DOHH2 (cell line): ENCODE results near the gene ZDHHC13.

Source experiments
- H3F3A ChIP-seq: fragments of 200-600 bp; sonication (generic), shearing (Covaris generic); 2 replicates; pipeline ENCODE4 v1.6.0; 2016; ENCODE audit warnings: antibody characterized with exemption, mild to moderate bottlenecking; ENCODE audit not compliant: control insufficient read depth, insufficient read depth
- H3K27ac ChIP-seq: fragments of 200-600 bp; sonication (generic); 2 replicates; pipeline ENCODE4 v1.5.1; 2014; ENCODE audit warnings: low read depth, mild to moderate bottlenecking, low read length, moderate library complexity
- H3K27me3 ChIP-seq: fragments of 200-600 bp; sonication (generic); 2 replicates; pipeline ENCODE4 v1.6.1; 2014; ENCODE audit warnings: mild to moderate bottlenecking, low read length, mixed read lengths; ENCODE audit not compliant: control insufficient read depth
- H3K36me3 ChIP-seq: fragments of 200-600 bp; sonication (generic); 2 replicates; pipeline ENCODE4 v1.6.1; 2014; ENCODE audit warnings: mild to moderate bottlenecking, low read length, moderate library complexity, mixed read lengths; ENCODE audit not compliant: control insufficient read depth
- H3K4me1 ChIP-seq: fragments of 200-600 bp; sonication (generic); 2 replicates; pipeline ENCODE4 v1.6.1; 2014; ENCODE audit warnings: mild to moderate bottlenecking, low read length, mixed read lengths; ENCODE audit not compliant: control insufficient read depth
- H3K4me2 ChIP-seq: fragments of 200-600 bp; sonication (generic); 2 replicates; pipeline ENCODE4 v1.6.0; 2014; ENCODE audit warnings: mild to moderate bottlenecking, low read length, moderate library complexity
- H3K4me3 ChIP-seq: fragments of 200-600 bp; sonication (generic); 2 replicates; pipeline ENCODE4 v1.5.1; 2014; ENCODE audit warnings: mild to moderate bottlenecking, low read length, mixed read lengths
- H3K79me2 ChIP-seq: fragments of 200-600 bp; sonication (generic); 2 replicates; pipeline ENCODE4 v1.6.1; 2014; ENCODE audit warnings: mild to moderate bottlenecking, low read length, mixed read lengths; ENCODE audit not compliant: control insufficient read depth
- H3K9me2 ChIP-seq: fragments of 200-600 bp; sonication (generic); replicated peaks from 2 replicates; pipeline ENCODE4 v1.6.1; 2014; ENCODE audit warnings: mild to moderate bottlenecking, low read length, mixed read lengths; ENCODE audit not compliant: control insufficient read depth
- H3K9me3 ChIP-seq: fragments of 200-600 bp; sonication (generic); 2 replicates; pipeline ENCODE4 v1.6.1; 2014; ENCODE audit warnings: antibody characterized with exemption, low read length, mixed read lengths; ENCODE audit not compliant: control insufficient read depth, insufficient read depth
- H4K20me1 ChIP-seq: fragments of 200-600 bp; sonication (generic); 2 replicates; pipeline ENCODE4 v1.6.0; 2014; ENCODE audit warnings: low read depth, mild to moderate bottlenecking, antibody characterized with exemption, low read length, moderate library complexity; ENCODE audit not compliant: control insufficient read depth, insufficient read depth
- CTCF ChIP-seq: fragments of 200-600 bp; sonication (generic); IDR thresholded peaks from one replicate; pipeline ENCODE4 v1.5.1; 2014; ENCODE audit warnings: antibody characterized with exemption, mild to moderate bottlenecking, low read depth, low read length; ENCODE audit not compliant: poor library complexity, severe bottlenecking
- EZH2phosphoT487 ChIP-seq: fragments of 200-600 bp; sonication (generic); IDR thresholded peaks from 2 replicates; pipeline ENCODE4 v1.6.1; 2017; ENCODE audit warnings: borderline replicate concordance, mild to moderate bottlenecking, antibody characterized with exemption, low read length, moderate library complexity, mixed read lengths

ZDHHC13 gene

GRCh38 chr11:19173964-19174638 is 57.1 kb downstream of the ZDHHC13 start:
- Histone ChIP-seq H3K27ac (no peak overlapping the region), H3K27me3 (no peaks in the 10 kb centered on the region), H3F3A (no peaks in the 10 kb centered on the region), H3K4me1 (no peaks in the 10 kb centered on the region), H3K4me3 (no peak overlapping the region), H3K9me2 (no peaks in the 10 kb centered on the region), H3K79me2 (no peaks in the 10 kb centered on the region), H3K4me2 (no peak overlapping the region), H3K36me3 (peaks cover 52% of the 10 kb centered on the region), H3K9me3 (no peaks in the 10 kb centered on the region), H4K20me1 (no peaks in the 10 kb centered on the region)
- TF ChIP-seq EZH2phosphoT487 (no peak), CTCF (no peak)

GRCh38 chr11:19176629-19177186 is 59.7 kb downstream of the ZDHHC13 start:
- Histone ChIP-seq H3K36me3 (peaks cover 34% of the 10 kb centered on the region), H3K9me2 (no peaks in the 10 kb centered on the region), H3K27ac (no peak overlapping the region), H3K27me3 (no peaks in the 10 kb centered on the region), H3K4me2 (no peak overlapping the region), H3K4me3 (no peak overlapping the region), H3K9me3 (no peaks in the 10 kb centered on the region), H3F3A (no peaks in the 10 kb centered on the region), H3K4me1 (no peaks in the 10 kb centered on the region), H3K79me2 (no peaks in the 10 kb centered on the region), H4K20me1 (no peaks in the 10 kb centered on the region)
- TF ChIP-seq EZH2phosphoT487 (no peak), CTCF (no peak)

- Histone ChIP-seq H3K27ac (no peak overlapping the region), H3K36me3 (peaks cover 5% of the 10 kb centered on the region), H3K4me1 (no peaks in the 10 kb centered on the region), H3K9me2 (no peaks in the 10 kb centered on the region), H3K27me3 (no peaks in the 10 kb centered on the region), H3K4me3 (no peak overlapping the region), H3K9me3 (no peaks in the 10 kb centered on the region), H3K79me2 (no peaks in the 10 kb centered on the region), H3K4me2 (no peak overlapping the region), H3F3A (no peaks in the 10 kb centered on the region), H4K20me1 (no peaks in the 10 kb centered on the region)
- TF ChIP-seq EZH2phosphoT487 (no peak), CTCF (no peak)
These were observed 64.7 kb downstream of the ZDHHC13 start for GRCh38 chr11:19181531-19182261.
